ENCODE measurements around the gene HUNK.

The HUNK gene

DNA sequence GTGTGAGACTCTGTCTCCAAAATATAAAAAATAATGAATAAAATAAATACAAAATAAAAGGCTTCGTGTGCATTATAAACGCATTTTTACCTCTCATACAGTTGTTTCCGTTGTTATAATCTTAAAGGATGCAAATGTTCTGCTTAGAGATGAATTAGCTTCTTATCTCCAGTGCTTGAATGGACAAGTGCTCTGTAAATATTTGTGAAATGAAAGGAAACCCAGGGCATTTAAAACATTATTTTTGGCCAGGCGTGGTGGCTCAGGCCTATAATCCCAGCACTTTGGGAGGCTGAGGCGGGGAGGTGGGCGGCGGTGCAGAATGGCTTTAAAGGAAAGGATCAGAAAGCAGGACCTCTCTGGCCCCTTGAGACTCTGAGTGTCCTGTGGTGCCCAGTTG is 94.5 kb downstream of the HUNK start:
- DNase-seq: no peak

DNA sequence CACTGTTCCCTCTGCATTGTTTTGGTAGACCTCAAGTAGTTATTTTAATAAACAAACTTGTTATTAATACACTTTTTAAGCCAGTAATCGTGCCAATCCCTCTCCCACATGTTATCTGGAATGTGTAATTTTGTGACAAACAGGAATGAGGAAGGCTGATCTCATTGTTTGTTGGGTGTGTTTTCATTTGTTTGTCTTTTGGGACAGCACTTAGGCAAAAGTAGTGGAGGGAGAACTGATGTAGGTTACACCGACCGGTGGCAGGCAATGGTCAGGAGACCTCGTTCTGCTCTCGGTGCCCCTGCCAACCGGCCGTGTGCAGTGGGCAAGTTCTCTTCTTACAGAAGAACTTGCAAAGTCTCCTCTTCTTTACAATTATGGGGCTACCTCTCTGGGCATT is 99.8 kb downstream of the HUNK start:
- no peak for DNase-seq

GRCh38 chr21:31973402-31973944 is 100.7 kb downstream of the HUNK start:
- DNase-seq: no peak

DNA sequence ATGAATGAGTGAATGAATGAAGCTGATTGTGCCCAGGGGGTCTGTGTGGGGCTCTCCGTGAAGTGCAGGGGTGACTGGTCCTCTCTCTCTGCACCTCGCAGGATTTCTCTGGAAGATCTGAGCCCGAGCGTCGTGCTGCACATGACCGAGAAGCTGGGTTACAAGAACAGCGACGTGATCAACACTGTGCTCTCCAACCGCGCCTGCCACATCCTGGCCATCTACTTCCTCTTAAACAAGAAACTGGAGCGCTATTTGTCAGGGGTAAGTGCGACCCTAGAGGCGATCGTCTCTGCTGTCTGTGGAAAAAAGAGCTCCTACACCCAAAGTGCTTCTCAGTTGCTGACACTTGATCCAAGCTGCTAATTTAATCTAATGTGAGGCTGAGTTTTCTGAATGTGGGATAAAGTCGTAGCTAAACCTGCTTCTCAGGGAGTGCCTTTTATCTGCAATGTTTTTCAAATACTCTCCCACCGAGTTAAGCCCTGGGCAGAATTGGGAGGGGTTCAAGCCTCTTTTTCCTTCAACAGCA is 101.7 kb downstream of the HUNK start:
- no peak for DNase-seq

GRCh38 chr21:31975491-31975890 is 102.7 kb downstream of the HUNK start:
- DNase-seq: no peak

- no peak for DNase-seq
Observed at GRCh38 chr21:31977816-31978215, 105.0 kb downstream of the HUNK start.

- DNase-seq: no peak
Observed at GRCh38 chr21:31983120-31983519, 110.3 kb downstream of the HUNK start.

DNA sequence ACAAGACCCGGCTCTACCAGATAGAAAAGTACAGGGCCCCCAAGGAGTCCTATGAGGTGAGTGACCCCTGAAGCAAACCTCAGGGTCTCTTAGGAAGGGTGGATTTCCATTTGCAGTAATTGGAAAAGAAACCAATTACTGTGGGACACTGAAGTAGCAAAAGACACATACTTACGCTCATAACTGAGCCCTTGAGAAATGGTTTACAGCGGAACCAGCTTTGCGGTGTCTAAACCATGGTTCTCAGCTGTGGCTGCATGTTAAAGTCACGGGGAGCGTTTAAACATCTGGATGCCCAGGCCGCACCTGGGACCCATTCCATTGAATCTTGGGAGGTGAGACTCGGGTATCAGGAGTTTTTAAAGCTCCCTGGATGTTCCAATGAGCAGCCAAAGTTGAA is 110.7 kb downstream of the HUNK start:
- no peak for DNase-seq

DNA sequence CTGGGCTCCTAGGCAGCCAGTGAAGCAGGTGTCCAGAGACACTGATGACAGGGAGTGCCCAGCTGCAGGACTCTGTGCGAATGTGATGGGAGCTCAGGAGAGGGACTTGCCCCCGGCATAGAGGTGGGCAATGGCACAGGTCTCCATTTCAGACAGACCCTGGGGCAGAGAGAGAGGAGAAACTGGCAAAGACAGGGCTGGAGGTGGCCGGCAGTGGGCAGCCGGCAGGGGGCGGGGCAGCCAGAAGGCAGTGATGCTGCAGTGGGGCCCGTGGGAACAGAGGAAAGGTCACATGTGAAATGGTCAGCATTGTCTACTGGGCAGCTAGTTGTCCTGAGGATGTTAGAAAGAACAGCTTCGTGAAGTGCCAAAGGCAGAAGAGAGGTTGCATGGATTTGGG is 112.6 kb downstream of the HUNK start:
- no peak for DNase-seq

DNA sequence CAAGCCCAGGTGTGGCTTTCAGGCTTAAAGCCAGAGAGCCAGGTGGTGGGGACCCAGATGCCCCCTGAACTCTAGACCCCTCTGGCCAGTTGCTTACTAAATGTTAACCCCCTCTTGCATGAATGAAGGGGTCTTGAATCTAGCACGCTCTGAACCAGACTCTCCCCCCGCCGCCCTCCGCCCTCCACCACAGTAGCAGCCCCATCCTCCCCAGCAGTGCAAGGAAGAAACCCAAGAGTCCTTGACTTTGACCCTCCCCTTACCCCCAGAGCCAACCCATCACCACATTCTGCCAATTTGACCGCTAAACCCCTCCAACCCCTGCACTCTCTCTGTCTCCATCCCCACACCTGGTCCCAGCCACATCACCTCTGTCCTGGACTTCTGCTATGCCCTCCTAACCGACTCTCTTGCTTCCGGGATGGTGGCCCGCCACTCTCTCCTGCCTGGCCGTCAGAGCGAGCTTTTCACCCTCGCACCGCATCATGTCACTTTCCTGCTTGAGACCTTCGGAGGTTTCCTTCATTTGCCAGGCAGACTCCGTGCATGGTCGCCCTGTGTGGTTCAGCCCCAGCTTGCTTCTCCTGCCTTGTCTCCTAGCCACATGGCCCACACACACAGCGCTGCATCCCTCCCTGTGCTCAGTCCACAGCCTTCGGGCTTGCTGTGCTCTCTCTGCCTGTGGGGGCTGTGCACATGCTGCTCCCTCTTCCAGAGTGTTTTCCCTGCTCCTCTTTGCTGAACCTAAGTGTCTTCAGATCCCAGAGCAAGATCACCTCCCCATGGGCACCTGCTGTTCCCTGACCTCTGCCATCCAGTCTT is 113.4 kb downstream of the HUNK start:
- DNase-seq: no peak

DNA sequence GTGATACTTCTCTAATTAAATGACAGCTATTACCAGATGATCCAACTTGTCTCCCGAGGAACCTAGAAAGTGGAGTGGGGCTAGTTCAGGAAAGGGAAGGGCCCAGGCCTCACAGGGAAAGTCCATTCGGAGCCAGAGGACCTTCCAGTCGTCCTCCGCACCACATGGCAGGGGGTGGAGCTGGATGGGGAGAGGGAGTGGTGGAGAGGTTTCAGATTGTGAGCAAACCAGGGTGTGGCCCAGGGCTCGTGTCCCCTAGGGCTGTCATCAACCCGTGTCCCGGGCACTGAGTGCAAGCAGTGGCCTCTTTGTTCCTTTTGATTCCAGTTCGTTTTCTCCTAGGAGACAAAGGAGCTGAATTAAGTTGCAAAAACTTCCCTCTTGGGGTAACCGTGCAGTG is 114.9 kb downstream of the HUNK start:
- no peak for DNase-seq

GRCh38 chr21:31988492-31989290 is 115.9 kb downstream of the HUNK start:
- DNase-seq: peak; percentile 70

GRCh38 chr21:31991356-31992331 is 118.8 kb downstream of the HUNK start:
- no peak for DNase-seq

DNA sequence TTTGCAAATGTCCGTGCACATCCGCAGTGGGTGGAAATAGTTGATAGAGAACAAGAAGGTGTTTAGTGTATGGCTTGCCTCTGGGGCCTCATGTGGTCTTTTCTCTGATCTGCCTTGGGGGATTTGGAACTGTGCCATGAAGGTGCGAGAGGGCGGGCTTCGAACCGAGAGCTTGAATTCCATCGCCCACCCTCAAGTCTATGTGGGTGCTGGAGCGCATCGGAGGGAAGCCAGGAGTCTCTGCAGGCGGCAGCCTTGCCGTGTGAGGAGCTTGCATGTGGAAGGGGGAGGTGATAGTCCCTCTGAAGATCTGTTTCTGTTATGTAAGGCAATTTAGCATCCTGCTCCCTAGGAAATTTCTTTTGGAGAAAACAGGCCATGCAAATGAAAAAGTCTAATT is 119.6 kb downstream of the HUNK start:
- no peak for DNase-seq

GRCh38 chr21:31993826-31994825 is 121.3 kb downstream of the HUNK start:
- no peak for DNase-seq

- no peak for DNase-seq
Observed at GRCh38 chr21:31997191-31997590, 124.4 kb downstream of the HUNK start.

- no peak for DNase-seq
Observed at GRCh38 chr21:31999810-32000468, 127.1 kb downstream of the HUNK start.

DNA sequence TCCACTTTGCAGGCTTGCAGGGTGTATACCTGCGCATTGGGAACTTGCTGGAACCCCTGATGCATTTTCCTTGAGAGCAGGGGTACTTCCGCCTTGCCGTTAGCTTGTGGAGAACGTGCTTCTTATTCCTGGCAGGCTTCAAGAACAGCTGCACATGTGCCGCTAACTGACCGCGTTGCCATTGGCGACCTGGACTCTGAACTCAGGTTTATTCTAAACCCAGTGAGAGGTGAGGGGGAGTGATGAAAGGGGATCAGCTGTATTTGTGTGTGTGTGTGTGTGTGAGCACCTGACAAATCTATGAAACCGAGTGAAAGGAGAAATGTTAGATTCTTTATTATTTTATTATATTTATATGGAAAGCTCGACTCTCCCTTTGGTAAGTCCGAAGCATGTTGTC is 128.6 kb downstream of the HUNK start:
- no peak for DNase-seq

DNA sequence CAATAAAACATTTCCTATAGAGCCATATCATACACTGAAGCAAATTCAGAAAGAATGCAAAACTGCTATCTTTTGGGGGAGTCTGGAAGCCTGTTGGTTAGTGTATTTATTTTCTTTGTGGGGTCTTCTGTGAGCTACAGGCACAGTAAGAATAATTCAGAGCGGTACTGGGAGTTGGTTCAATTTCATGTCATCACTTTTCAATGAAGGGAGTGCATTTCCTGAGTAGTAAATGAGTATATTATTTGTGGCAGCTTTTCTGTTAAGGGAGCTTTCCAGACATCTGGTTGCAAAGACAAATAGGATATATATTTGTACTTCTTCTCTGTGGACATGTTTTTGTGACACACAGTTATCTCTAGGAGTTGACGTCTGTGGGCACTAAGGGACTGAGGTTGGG is 130.6 kb downstream of the HUNK start:
- peak; percentile 18 for DNase-seq

GRCh38 chr21:32004291-32004690 is 131.5 kb downstream of the HUNK start:
- peak; percentile 61 for DNase-seq

- DNase-seq: peak; percentile 98
Observed at GRCh38 chr21:32007456-32007855, 134.6 kb downstream of the HUNK start.
